Naive thymus-derived CD4-positive, alpha-beta T cell (primary cell): Measurements from ENCODE around the gene UMOD. TPM values are rescaled to one million over a fixed set of nuclear protein-coding genes. Genes with fewer than 3 reads are reported as not detected.

Experiments used
- ATAC-seq: fragments of 150-1000 bp; cut with Tn5 transposase; 2 replicates; pipeline ENCODE4 v1.10.0; 2021; ENCODE audit warnings: mild to moderate bottlenecking, moderate library complexity
- CTCF ChIA-PET: fragments of 350-600 bp; sonication (Branson Sonifier 250); formaldehyde crosslinking; loops from one replicate; lab custom pipeline; 2021; ENCODE audit warnings: antibody characterized with exemption; lab: Charles Lee
- POLR2A ChIA-PET: fragments of 350-600 bp; sonication (Branson Sonifier 250); formaldehyde crosslinking; loops from one replicate; lab custom pipeline; 2021; ENCODE audit warnings: antibody characterized with exemption, inconsistent platforms; lab: Charles Lee
- DNase-seq, 9 donors: peaks; one replicate each; pipeline versions ENCODE4 v3.0.0 to v3.0.0-alpha.2; 2020 to 2022; ENCODE audit warnings: mixed read lengths in 1 of 9
- H3K27ac ChIP-seq: one replicate; pipeline ENCODE4 v1.7.0; 2013; ENCODE audit warnings: mild to moderate bottlenecking, low read depth, low read length, moderate library complexity
- H3K27me3 ChIP-seq, 2 donors: one replicate each; pipeline ENCODE4 v1.7.0; 2013; ENCODE audit warnings: low read length in 2 of 2, mild to moderate bottlenecking in 2 of 2, moderate library complexity in 2 of 2; ENCODE audit not compliant: control insufficient read depth in 2 of 2, insufficient read depth in 2 of 2
- H3K36me3 ChIP-seq, 3 experiments: 1 replicate in 2 of 3; 2 replicates in 1 of 3; pipeline ENCODE4 v1.7.0; 2013; ENCODE audit warnings: low read length in 3 of 3, mild to moderate bottlenecking in 3 of 3, moderate library complexity in 1 of 3; ENCODE audit not compliant: insufficient read depth in 3 of 3, control insufficient read depth in 2 of 3
- H3K4me1 ChIP-seq, 2 donors: one replicate each; pipeline ENCODE4 v1.7.0; 2013; ENCODE audit warnings: low read length in 2 of 2, mild to moderate bottlenecking in 2 of 2, moderate library complexity in 1 of 2; ENCODE audit not compliant: control insufficient read depth in 2 of 2, insufficient read depth in 2 of 2
- H3K4me3 ChIP-seq: 2 replicates; pipeline ENCODE4 v1.7.0; 2013; ENCODE audit warnings: mild to moderate bottlenecking, low read length
- H3K9me3 ChIP-seq, 3 experiments: 1 replicate in 2 of 3; 2 replicates in 1 of 3; pipeline ENCODE4 v1.7.0; 2013; ENCODE audit warnings: low read length in 3 of 3; ENCODE audit not compliant: control insufficient read depth in 2 of 3
- H3K27ac Mint-ChIP-seq, 9 donors: one replicate each; pipeline ENCODE4 v1.8.0; 2020 to 2022; ENCODE audit warnings: mixed read lengths in 9 of 9, mild to moderate bottlenecking in 8 of 9, moderate library complexity in 5 of 9, inconsistent platforms in 2 of 9
- H3K27me3 Mint-ChIP-seq, 5 donors: one replicate each; pipeline ENCODE4 v1.8.0; 2021 to 2022; ENCODE audit warnings: mixed read lengths in 5 of 5, mild to moderate bottlenecking in 1 of 5
- H3K36me3 Mint-ChIP-seq, 5 donors: one replicate each; pipeline ENCODE4 v1.8.0; 2020 to 2022; ENCODE audit warnings: mixed read lengths in 5 of 5, mild to moderate bottlenecking in 3 of 5, inconsistent platforms in 1 of 5
- H3K4me1 Mint-ChIP-seq, 7 donors: one replicate each; pipeline ENCODE4 v1.8.0; 2020 to 2022; ENCODE audit warnings: mixed read lengths in 7 of 7, mild to moderate bottlenecking in 3 of 7, inconsistent platforms in 1 of 7
- H3K4me3 Mint-ChIP-seq, 10 donors: one replicate each; pipeline ENCODE4 v1.8.0; 2020 to 2022; ENCODE audit warnings: mild to moderate bottlenecking in 10 of 10, mixed read lengths in 10 of 10, moderate library complexity in 6 of 10, inconsistent platforms in 2 of 10
- H3K9me3 Mint-ChIP-seq, 11 donors: one replicate each; pipeline ENCODE4 v1.8.0; 2020 to 2022; ENCODE audit warnings: mixed read lengths in 11 of 11, mild to moderate bottlenecking in 4 of 11, inconsistent platforms in 1 of 11, moderate library complexity in 1 of 11
- intact Hi-C, 2 donors: fragments of 100-400 bp; cut with micrococcal nuclease; formaldehyde crosslinking; loops; one replicate each; pipeline ENCODE4 v1.15.1; 2023
- polyA plus RNA-seq, 2 donors: library from polyadenylated mRNA; unstranded; fragments of 300-500 nt; fragmentation: Illumina TruSeq; gene quantifications; one replicate each; pipeline ENCODE4 v1.2.3, GENCODE V29; 2021
- total RNA-seq, 6 experiments: library from RNA in 5 of 6; stranded (reverse) in 5 of 6; gene quantifications; 1 replicate in 5 of 6; 2 replicates in 1 of 6; pipeline ENCODE4 v1.2.3 and lab custom pipeline; 2021 to 2026

The UMOD gene
- total and polyA plus RNA-seq, 7 experiments from 2014 or later, result not detected

DNA sequence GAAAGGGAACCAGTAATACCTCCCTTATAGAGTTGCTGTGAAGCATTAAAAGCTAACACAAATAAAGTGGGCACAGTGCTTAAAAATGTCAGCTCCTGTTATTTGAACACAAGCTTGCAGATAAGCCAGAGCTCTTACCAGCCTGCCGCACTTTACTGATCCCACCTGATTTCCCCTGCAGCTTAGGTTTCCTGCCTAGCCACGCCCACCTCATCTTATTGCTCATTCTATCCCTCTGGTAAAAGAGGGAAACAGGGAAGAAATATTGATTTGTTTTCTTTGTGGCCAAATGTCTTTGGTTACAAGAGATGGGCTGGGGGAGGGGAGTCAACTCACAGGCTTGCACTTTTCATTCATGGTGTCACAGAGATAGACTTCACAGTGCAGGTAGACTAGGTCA lies 15.6 kb downstream of the UMOD start:
- H3K36me3 Mint-ChIP-seq, result no peaks in the 10 kb centered on the region
- DNase-seq (no peak), ATAC-seq (no peak)
- CTCF ChIA-PET, result no interaction called here
- H3K4me1 ChIP-seq, result no peaks in the 10 kb centered on the region
- peaks cover 0 to 11% (median 9%) of the 10 kb centered on the region in 5 donors for H3K27me3 Mint-ChIP-seq
- H3K9me3 ChIP-seq, result no peaks in the 10 kb centered on the region
- POLR2A ChIA-PET, result no interaction called here
- peaks cover 0 to 4% (median 0%) of the 10 kb centered on the region in 11 donors for H3K9me3 Mint-ChIP-seq
- no peaks in the 10 kb centered on the region for H3K36me3 ChIP-seq
- H3K27ac ChIP-seq, result no peak overlapping the region
- intact Hi-C loops, result no loop called here
- H3K27me3 ChIP-seq, result no peaks in the 10 kb centered on the region
- H3K27ac Mint-ChIP-seq, result no peak overlapping the region
- no peak overlapping the region for H3K4me3 Mint-ChIP-seq
- no peak overlapping the region for H3K4me3 ChIP-seq
- no peaks in the 10 kb centered on the region for H3K4me1 Mint-ChIP-seq

DNA sequence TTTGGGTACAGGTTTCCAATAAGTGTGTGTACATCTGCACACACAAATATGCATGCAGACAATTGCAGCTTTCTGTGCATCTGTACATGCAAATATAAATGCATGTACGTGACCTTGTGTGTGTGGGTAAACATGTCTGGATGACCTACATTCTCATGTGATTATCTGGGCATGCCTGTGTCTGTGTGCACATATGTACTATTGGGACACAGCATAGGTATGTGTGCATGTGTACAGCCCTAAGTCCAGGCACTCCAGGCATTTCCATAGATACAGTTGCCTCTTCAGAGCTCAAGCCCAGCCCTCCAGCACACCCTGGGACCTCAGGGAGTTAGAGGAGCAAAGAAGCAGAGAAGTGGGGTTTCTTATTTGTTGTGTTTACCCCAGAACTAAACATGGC lies 18.1 kb downstream of the UMOD start:
- POLR2A ChIA-PET, result no interaction called here

DNA sequence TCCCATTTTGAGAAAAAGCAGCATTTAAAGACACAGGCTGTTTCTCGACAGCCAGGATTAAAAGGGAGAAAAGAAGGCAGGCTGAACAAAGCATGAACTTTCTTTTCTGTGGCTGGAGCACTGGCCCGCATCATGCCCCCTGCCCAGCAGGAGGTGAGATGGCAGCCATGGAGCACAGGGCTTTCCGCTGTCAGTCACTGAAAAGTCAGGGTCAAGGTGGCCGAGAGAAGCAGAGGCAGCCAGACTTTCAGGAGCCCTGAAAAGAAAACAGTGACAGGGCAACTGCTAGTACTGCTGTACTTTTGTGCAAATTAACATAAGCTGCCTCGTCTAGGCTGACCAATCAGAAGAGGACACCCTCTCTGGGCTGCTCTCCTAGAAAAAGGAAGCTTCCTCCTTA lies 19.4 kb downstream of the UMOD start:
- Mint-ChIP-seq H3K27me3 (peaks cover 0 to 10% (median 4%) of the 10 kb centered on the region in 5 donors), H3K9me3 (peaks cover 0 to 4% (median 0%) of the 10 kb centered on the region in 11 donors), H3K4me1 (no peaks in the 10 kb centered on the region), H3K4me3 (no peak overlapping the region), H3K27ac (no peak overlapping the region), H3K36me3 (no peaks in the 10 kb centered on the region)
- H3K4me3 ChIP-seq, result no peak overlapping the region
- no peaks in the 10 kb centered on the region for H3K4me1 ChIP-seq
- CTCF ChIA-PET, result no interaction called here
- no peak overlapping the region for H3K27ac ChIP-seq
- intact Hi-C loops, result no loop called here
- no peaks in the 10 kb centered on the region for H3K9me3 ChIP-seq
- DNase-seq (no peak), ATAC-seq (no peak)
- H3K27me3 ChIP-seq, result no peaks in the 10 kb centered on the region
- POLR2A ChIA-PET, result no interaction called here
- H3K36me3 ChIP-seq, result no peaks in the 10 kb centered on the region

More for the DNA sequence above, 18.1 kb downstream of the UMOD start:
- ATAC-seq, result no peak
- intact Hi-C loops, result no loop called here
- CTCF ChIA-PET, result no interaction called here
- Histone ChIP-seq H3K36me3 (no peaks in the 10 kb centered on the region), H3K9me3 (no peaks in the 10 kb centered on the region), H3K27ac (no peak overlapping the region), H3K4me1 (no peaks in the 10 kb centered on the region), H3K27me3 (no peaks in the 10 kb centered on the region), H3K4me3 (no peak overlapping the region)
- DNase-seq, result no peak
- Mint-ChIP-seq H3K9me3 (peaks cover 0 to 4% (median 0%) of the 10 kb centered on the region in 11 donors), H3K36me3 (no peaks in the 10 kb centered on the region), H3K4me1 (no peaks in the 10 kb centered on the region), H3K4me3 (no peak overlapping the region), H3K27me3 (peaks cover 0 to 11% (median 4%) of the 10 kb centered on the region in 5 donors), H3K27ac (no peak overlapping the region)

DNA sequence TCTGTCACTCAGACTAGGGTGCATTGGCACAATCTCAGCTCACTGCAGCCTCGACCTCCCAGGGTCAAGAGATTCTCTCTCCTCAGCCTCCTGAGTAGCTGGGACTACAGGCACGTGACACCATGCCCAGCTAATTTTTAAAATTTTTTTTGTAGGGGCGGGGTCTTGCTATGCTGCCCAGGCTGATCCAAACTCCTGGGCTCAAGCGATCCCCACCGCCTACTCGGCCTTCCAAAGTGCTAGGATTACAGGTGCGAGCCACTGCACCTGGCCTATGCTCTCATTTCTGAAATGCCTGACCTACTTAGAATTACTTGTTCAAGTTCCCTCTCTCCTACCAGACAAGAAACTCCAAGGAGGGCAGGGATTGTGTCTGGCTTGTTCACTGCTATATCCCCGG lies 20.1 kb downstream of the UMOD start:
- DNase-seq (no peak), ATAC-seq (no peak)
- Histone ChIP-seq H3K4me3 (no peak overlapping the region), H3K9me3 (no peaks in the 10 kb centered on the region), H3K27ac (no peak overlapping the region), H3K4me1 (no peaks in the 10 kb centered on the region), H3K27me3 (no peaks in the 10 kb centered on the region), H3K36me3 (no peaks in the 10 kb centered on the region)
- H3K4me1 Mint-ChIP-seq, result no peaks in the 10 kb centered on the region
- ChIA-PET POLR2A (no interaction called here), CTCF (no interaction called here)
- peaks cover 0 to 4% (median 0%) of the 10 kb centered on the region in 11 donors for H3K9me3 Mint-ChIP-seq
- no peak overlapping the region for H3K4me3 Mint-ChIP-seq
- no peak overlapping the region for H3K27ac Mint-ChIP-seq
- peaks cover 0 to 10% (median 0%) of the 10 kb centered on the region in 5 donors for H3K27me3 Mint-ChIP-seq
- intact Hi-C loops, result no loop called here
- H3K36me3 Mint-ChIP-seq, result no peaks in the 10 kb centered on the region

DNA sequence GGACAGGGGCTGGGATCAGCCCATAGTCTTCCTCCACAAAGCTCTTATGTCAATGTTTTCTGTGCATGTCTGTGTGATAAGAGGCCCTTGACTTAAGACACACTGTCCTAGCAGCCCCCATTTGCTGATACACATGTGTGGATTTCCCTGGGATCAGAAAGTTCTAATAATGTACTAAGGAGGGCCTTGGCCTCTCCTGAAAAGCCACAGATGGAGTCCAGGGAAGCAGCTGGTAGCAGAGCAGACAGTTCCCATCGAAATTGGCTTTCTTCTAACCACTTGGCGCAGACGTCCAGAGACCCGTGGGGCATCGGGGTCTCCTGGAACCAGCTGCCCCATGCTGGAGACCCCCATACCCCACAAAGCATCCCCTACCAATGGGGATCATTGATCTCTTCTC lies 20.9 kb downstream of the UMOD start:
- H3K27ac Mint-ChIP-seq, result no peak overlapping the region
- H3K36me3 Mint-ChIP-seq, result no peaks in the 10 kb centered on the region
- intact Hi-C loops, result no loop called here
- peaks cover 0 to 10% (median 0%) of the 10 kb centered on the region in 5 donors for H3K27me3 Mint-ChIP-seq
- H3K4me3 ChIP-seq, result no peak overlapping the region
- ChIA-PET CTCF (no interaction called here), POLR2A (no interaction called here)
- H3K9me3 Mint-ChIP-seq, result peaks cover 0 to 5% (median 0%) of the 10 kb centered on the region in 11 donors
- no peaks in the 10 kb centered on the region for H3K4me1 Mint-ChIP-seq
- ATAC-seq (no peak), DNase-seq (no peak)
- H3K4me3 Mint-ChIP-seq, result no peak overlapping the region
- H3K36me3 ChIP-seq, result no peaks in the 10 kb centered on the region
- H3K27ac ChIP-seq, result no peak overlapping the region
- H3K4me1 ChIP-seq, result no peaks in the 10 kb centered on the region
- H3K9me3 ChIP-seq, result no peaks in the 10 kb centered on the region
- no peaks in the 10 kb centered on the region for H3K27me3 ChIP-seq

DNA sequence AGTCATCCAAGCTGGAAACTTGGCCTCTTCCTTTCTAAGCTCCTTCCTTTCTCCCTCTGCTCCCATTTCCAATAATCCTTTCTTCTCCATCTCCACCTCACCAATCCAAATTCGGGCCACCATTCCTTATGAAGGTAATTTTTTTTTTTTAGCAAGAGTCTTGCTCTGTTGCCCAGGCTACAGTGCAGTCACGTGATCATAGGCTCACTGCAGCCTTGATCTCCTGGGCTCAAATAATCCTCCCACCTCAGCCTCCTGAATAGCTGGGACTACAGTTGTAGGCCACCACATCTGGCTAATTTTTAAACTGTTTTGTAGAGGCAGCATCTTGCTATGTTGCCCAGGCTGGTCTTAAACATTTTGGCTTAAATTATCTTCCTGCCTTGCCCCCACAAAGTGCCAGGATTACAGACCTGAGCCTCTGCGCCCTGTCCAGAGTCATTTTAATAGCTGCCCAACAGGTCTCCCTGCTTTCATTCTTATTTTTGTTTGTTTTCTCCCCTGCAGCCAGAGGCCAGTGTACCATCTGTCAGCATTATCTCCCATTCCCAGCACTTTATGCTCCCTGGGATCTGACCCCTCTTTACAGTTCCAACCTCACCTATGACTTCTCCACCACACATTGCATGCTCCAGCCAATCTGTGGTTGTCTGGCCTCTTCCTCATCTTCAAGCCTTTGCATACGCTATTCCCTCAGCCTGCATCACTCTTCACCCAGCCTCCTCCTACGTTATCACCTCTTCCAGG lies 22.9 kb downstream of the UMOD start:
- no peaks in the 10 kb centered on the region for H3K4me1 ChIP-seq
- Mint-ChIP-seq H3K27me3 (peaks cover 0 to 5% (median 0%) of the 10 kb centered on the region in 5 donors), H3K4me3 (no peak overlapping the region), H3K9me3 (peaks cover 0 to 8% (median 0%) of the 10 kb centered on the region in 11 donors), H3K27ac (no peak overlapping the region), H3K4me1 (no peaks in the 10 kb centered on the region), H3K36me3 (no peaks in the 10 kb centered on the region)
- ChIA-PET POLR2A (no interaction called here), CTCF (no interaction called here)
- ATAC-seq, result no peak
- intact Hi-C loops, result no loop called here
- H3K9me3 ChIP-seq, result no peaks in the 10 kb centered on the region
- no peaks in the 10 kb centered on the region for H3K36me3 ChIP-seq
- DNase-seq, result no peak
- H3K4me3 ChIP-seq, result no peak overlapping the region
- H3K27me3 ChIP-seq, result no peaks in the 10 kb centered on the region
- no peak overlapping the region for H3K27ac ChIP-seq

DNA sequence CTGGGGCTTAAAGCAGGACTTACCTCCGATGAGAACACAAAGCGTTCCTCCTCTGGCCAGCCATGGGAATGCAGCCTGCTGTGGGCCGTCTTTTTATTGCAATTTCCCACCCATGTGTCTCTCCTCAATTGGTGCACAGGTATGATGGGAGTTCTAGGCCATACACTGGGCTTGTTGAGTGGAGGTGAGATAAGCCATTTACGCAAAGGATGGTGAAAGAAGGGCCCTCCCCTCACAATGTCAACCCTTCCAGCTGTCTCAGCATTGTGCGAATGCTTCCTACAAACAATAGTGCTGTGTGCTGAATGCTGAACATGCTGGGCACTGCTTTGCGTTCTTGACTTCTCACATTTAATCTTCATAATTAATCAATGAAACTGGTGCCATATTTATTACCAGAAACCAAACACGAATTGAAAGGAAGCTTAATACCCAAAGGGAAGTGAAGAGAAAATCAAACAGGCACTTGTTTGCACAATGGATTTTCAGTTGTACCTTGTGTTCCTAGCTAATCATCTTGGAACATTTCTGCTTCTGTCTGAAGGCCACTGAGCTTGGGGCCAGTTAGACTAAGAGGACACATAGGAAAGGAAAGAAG lies 25.0 kb downstream of the UMOD start, which contains the start of gene GP2:
GP2 (minus strand) TSS at position 70 of the 598 bp plus-strand sequence. CDS start 1,082 bp downstream, outside the sequence.
- Histone ChIP-seq H3K36me3 (no peaks in the 10 kb centered on the region), H3K27ac (no peak within 1 kb of the TSS), H3K9me3 (no peaks in the 10 kb centered on the region), H3K4me1 (no peaks in the 10 kb centered on the region), H3K4me3 (no peak within 1 kb of the TSS), H3K27me3 (no peaks in the 10 kb centered on the region)
- peaks cover 0 to 8% (median 0%) of the 10 kb centered on the region in 11 donors for H3K9me3 Mint-ChIP-seq
- CTCF ChIA-PET, result no interaction called here
- H3K27me3 Mint-ChIP-seq, result peaks cover 0 to 10% (median 6%) of the 10 kb centered on the region in 5 donors
- intact Hi-C loops, result no loop called here
- H3K4me3 Mint-ChIP-seq, result no peak within 1 kb of the TSS
- H3K4me1 Mint-ChIP-seq, result no peaks in the 10 kb centered on the region
- ATAC-seq (no peak), DNase-seq (no peak)
- H3K36me3 Mint-ChIP-seq, result no peaks in the 10 kb centered on the region
- H3K27ac Mint-ChIP-seq, result no peak within 1 kb of the TSS
- POLR2A ChIA-PET, result no interaction called here
